Esophagus muscularis mucosa (tissue), 4 donors: Measurements from ENCODE around the gene CHSY3. TPM values are rescaled to one million over a fixed set of nuclear protein-coding genes. Genes with fewer than 3 reads are reported as not detected.
"Not testable (repeated sequence)": the region's sequence is repeated elsewhere in the genome, so short reads cannot be mapped to it uniquely, and the experiment has no call there.

ENCODE experiments used
- DNase-seq: peaks from one replicate; pipeline ENCODE4 v3.0.0-alpha.2; 2017; ENCODE audit errors: extremely low spot score
- H3K27ac ChIP-seq, 4 donors: fragments of 200-600 bp; sonication (generic); replicated peaks in 1 of 4; 1 replicate in 3 of 4; 2 replicates in 1 of 4; pipeline ENCODE4 v1.5.1; 2016 to 2019; ENCODE audit warnings: mild to moderate bottlenecking in 1 of 4
- H3K27me3 ChIP-seq, 4 donors: fragments of 200-600 bp; sonication (generic); one replicate each; pipeline versions ENCODE4 v1.5.1 to v1.6.0; 2016 to 2019
- H3K36me3 ChIP-seq, 4 donors: fragments of 200-600 bp; sonication (generic); one replicate each; pipeline ENCODE4 v1.5.1; 2016 to 2019
- H3K4me1 ChIP-seq, 4 donors: fragments of 200-600 bp; sonication (generic); one replicate each; pipeline ENCODE4 v1.5.1; 2016 to 2019
- H3K4me3 ChIP-seq, 4 donors: fragments of 200-600 bp; sonication (generic); 1 replicate in 2 of 4; 2 replicates in 2 of 4; pipeline ENCODE4 v1.5.1; 2016 to 2019; ENCODE audit warnings: mild to moderate bottlenecking in 4 of 4, moderate library complexity in 1 of 4
- H3K9me3 ChIP-seq, 4 donors: fragments of 200-600 bp; sonication (generic); 1 replicate in 3 of 4; 2 replicates in 1 of 4; pipeline ENCODE4 v1.5.1; 2016 to 2019
- EP300 ChIP-seq: sonication (generic); formaldehyde crosslinking; IDR thresholded peaks from one replicate; pipeline ENCODE4 v1.6.1; 2017; ENCODE audit warnings: antibody characterized with exemption
- POLR2A ChIP-seq: fragments of 450-650 bp; IDR thresholded peaks from one replicate; pipeline ENCODE4 v1.6.1; 2017; ENCODE audit warnings: antibody characterized with exemption, moderate library complexity, mild to moderate bottlenecking, low read depth
- POLR2AphosphoS5 ChIP-seq, 2 donors: sonication (generic); formaldehyde crosslinking; IDR thresholded peaks; one replicate each; pipeline ENCODE4 v1.6.1; 2017; ENCODE audit warnings: antibody characterized with exemption in 2 of 2
- WGBS: methylation state at CpG from one replicate; pipeline ENCODE4 v1.1.5; 2018; 5-methylcytosine and 5-hydroxymethylcytosine counted together
- intact Hi-C: fragments of 100-400 bp; cut with DNase I; formaldehyde crosslinking; loops from one replicate; pipeline ENCODE4 v1.15.1; 2023
- total RNA-seq, 4 donors: library from RNA; depleted of rRNA; stranded (reverse); fragments of >200 nt; gene quantifications; one replicate each; pipeline versions ENCODE4 v1.1.0 to v1.2.1, GENCODE V29; 2016
- TF ChIP-seq, protein P1 (sequence below), 3 experiments: fragments of 200-600 bp in 2 of 3; fragments of 450-650 bp in 1 of 3; sonication (generic) in 2 of 3; IDR thresholded peaks; one replicate each; pipeline ENCODE4 v1.5.1; 2017 to 2019; ENCODE audit warnings: antibody characterized with exemption in 3 of 3, mild to moderate bottlenecking in 2 of 3, moderate library complexity in 1 of 3

The CHSY3 gene
- total RNA-seq, 4 donors from 2014 or later: 1.2 to 2.1 (median 1.7) TPM

DNA sequence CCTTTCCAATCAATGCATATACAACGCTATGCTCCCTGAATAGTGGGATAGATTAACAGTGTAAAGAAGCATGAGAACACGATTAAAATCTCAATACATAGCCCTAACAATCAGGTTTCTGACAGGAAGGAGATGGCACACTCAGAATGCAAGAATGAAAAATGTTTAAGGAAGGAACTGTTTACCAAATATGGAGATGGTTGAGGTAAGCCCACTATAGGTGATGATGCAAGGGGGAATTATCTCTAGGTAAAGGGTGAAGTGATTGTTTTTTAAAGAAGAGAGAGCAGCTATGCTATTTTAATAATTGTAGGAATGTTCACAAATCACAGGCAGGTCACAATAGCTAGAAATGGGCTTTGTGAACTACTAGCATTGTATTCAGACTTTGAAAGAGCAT, 302.4 kb downstream of the CHSY3 start:
- WGBS: 65% methylated on average over 2 of the region's 2 CpGs
- DNase-seq: no peak
- H3K36me3 ChIP-seq: no peaks in the 10 kb centered on the region
- TF ChIP-seq EP300 (no peak), POLR2A (no peak), POLR2AphosphoS5 (IDR thresholded peaks at IDR 0.05) (no peak)
- TF ChIP-seq, protein P1, sequence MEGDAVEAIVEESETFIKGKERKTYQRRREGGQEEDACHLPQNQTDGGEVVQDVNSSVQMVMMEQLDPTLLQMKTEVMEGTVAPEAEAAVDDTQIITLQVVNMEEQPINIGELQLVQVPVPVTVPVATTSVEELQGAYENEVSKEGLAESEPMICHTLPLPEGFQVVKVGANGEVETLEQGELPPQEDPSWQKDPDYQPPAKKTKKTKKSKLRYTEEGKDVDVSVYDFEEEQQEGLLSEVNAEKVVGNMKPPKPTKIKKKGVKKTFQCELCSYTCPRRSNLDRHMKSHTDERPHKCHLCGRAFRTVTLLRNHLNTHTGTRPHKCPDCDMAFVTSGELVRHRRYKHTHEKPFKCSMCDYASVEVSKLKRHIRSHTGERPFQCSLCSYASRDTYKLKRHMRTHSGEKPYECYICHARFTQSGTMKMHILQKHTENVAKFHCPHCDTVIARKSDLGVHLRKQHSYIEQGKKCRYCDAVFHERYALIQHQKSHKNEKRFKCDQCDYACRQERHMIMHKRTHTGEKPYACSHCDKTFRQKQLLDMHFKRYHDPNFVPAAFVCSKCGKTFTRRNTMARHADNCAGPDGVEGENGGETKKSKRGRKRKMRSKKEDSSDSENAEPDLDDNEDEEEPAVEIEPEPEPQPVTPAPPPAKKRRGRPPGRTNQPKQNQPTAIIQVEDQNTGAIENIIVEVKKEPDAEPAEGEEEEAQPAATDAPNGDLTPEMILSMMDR (IDR thresholded peaks at IDR 0.05): no peak
- intact Hi-C loops: no loop called here
- H3K27ac ChIP-seq: no peak overlapping the region
- H3K4me3 ChIP-seq: no peak overlapping the region
- no peaks in the 10 kb centered on the region for H3K27me3 ChIP-seq
- no peaks in the 10 kb centered on the region for H3K4me1 ChIP-seq
- H3K9me3 ChIP-seq: no peaks in the 10 kb centered on the region

DNA sequence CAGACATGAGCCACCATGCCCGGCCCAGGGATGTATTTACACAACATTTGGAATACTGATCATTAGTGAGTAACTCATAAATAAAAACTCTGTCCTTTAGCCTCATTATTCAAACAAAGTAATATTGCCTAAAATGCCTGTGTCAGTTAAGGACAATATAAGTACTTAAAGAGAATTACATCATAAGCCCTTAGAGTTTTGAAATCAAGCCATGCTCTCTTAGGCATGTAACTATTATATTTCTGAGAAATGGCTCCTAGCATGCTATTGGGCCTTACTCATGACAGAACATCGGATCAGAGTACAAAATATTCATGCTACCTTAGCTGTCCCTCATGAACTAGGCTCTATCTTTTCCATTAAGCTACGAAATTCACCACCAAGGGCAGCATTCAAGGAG, 309.3 kb downstream of the CHSY3 start:
- Histone ChIP-seq H3K4me3 (no peak overlapping the region), H3K27ac (no peak overlapping the region), H3K9me3 (no peaks in the 10 kb centered on the region), H3K4me1 (no peaks in the 10 kb centered on the region), H3K27me3 (no peaks in the 10 kb centered on the region), H3K36me3 (no peaks in the 10 kb centered on the region)
- DNase-seq: no peak
- 87% methylated on average over 3 of the region's 3 CpGs for WGBS
- no peak for TF ChIP-seq EP300
- TF ChIP-seq, protein P1 (IDR thresholded peaks at IDR 0.05): no peak
- no peak for TF ChIP-seq POLR2A
- no peak for TF ChIP-seq POLR2AphosphoS5 (IDR thresholded peaks at IDR 0.05)
- intact Hi-C loops: no loop called here

DNA sequence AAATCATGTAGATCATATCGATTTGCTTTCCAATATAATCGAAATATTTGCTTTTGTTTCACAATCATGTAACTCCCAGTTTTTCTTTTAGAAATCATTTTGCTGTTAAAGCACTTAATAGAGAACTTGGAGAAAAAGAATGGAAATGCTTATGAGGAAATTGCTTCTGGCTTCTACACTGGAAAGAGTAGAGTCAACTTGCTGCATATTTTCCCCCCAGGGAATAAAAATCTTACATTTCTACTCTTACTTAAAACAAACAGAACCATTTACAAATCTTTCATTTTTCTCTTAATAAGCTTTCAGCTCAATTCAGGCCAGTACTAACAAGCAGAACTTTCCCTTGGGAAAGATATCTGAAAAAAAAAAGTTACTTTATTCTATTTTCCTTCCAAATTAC, 312.0 kb downstream of the CHSY3 start:
- Histone ChIP-seq H3K4me3 (no peak overlapping the region), H3K9me3 (no peaks in the 10 kb centered on the region), H3K27me3 (no peaks in the 10 kb centered on the region), H3K4me1 (no peaks in the 10 kb centered on the region), H3K36me3 (no peaks in the 10 kb centered on the region), H3K27ac (no peak overlapping the region)
- TF ChIP-seq POLR2A (no peak), EP300 (no peak), POLR2AphosphoS5 (IDR thresholded peaks at IDR 0.05) (no peak)
- TF ChIP-seq, protein P1 (IDR thresholded peaks at IDR 0.05): no peak
- intact Hi-C loops: no loop called here
- no peak for DNase-seq
- 74% methylated on average over 2 of the region's 2 CpGs for WGBS

GRCh38 chr5:130222573-130222972, 318.3 kb downstream of the CHSY3 start:
- no peak overlapping the region for H3K27ac ChIP-seq
- no peak overlapping the region for H3K4me3 ChIP-seq
- H3K36me3 ChIP-seq: no peaks in the 10 kb centered on the region
- H3K27me3 ChIP-seq: no peaks in the 10 kb centered on the region
- no peak for TF ChIP-seq POLR2A
- TF ChIP-seq EP300: no peak
- TF ChIP-seq, protein P1 (IDR thresholded peaks at IDR 0.05): no peak
- TF ChIP-seq POLR2AphosphoS5 (IDR thresholded peaks at IDR 0.05): no peak
- H3K9me3 ChIP-seq: no peaks in the 10 kb centered on the region
- DNase-seq: no peak
- peaks cover 0 to 11% (median 4%) of the 10 kb centered on the region in 4 donors for H3K4me1 ChIP-seq
- intact Hi-C loops: no loop called here

DNA sequence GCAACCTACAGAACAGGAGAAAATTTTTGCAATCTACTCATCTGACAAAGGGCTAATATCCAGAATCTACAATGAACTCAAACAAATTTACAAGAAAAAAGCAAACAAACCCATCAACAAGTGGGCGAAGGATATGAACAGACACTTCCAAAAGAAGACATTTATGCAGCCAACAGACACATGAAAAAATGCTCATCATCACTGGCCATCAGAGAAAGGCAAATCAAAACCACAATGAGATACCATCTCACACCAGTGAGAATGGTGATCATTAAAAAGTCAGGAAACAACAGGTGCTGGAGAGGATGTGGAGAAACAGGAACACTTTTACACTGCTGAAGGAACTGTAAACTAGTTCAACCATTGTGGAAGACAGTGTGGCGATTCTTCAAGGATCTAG, 322.3 kb downstream of the CHSY3 start:
- intact Hi-C loops, H3K9me3 ChIP-seq, H3K36me3 ChIP-seq, H3K4me3 ChIP-seq, DNase-seq, H3K27ac ChIP-seq, H3K27me3 ChIP-seq: not testable (repeated sequence)
- H3K4me1 ChIP-seq: peaks cover 0 to 11% (median 4%) of the 10 kb centered on the region in 4 donors
- WGBS: 44% methylated on average over 2 of the region's 2 CpGs
